ENCODE data around the gene DCAF4.
A peak's percentile ranks its signal among the peaks of the same experiment; 100 is the strongest.

The DCAF4 gene

GRCh38 chr14:72926292-72927028 is at the start of gene DCAF4:
DCAF4 (plus strand) TSS chr14:72926464; CDS start chr14:72937979, 11,515 bp downstream.
- DNase-seq (ENCODE audit: low read depth) = peak; percentile 96
- TF ChIP-seq CTCF (IDR thresholded peaks at IDR 0.05; ENCODE audit: low read depth, low read length, missing control alignments) = no peak

GRCh38 chr14:72876710-72877063 is 49.6 kb upstream of the DCAF4 start:
- no peak for TF ChIP-seq CTCF (IDR thresholded peaks at IDR 0.05; ENCODE audit: low read depth, low read length, missing control alignments)
- DNase-seq (ENCODE audit: low read depth) = no peak

More at GRCh38 chr14:72926292-72927028, at the start of gene DCAF4:
- H3K4me3 ChIP-seq (ENCODE audit: low read depth, low read length) = peak within 1 kb of the TSS; percentile 79

GRCh38 chr14:72878746-72879145 is 47.5 kb upstream of the DCAF4 start:
- no peak overlapping the region for H3K4me3 ChIP-seq (ENCODE audit: low read depth, low read length)
- no peak for DNase-seq (ENCODE audit: low read depth)
- TF ChIP-seq CTCF (IDR thresholded peaks at IDR 0.05; ENCODE audit: low read depth, low read length, missing control alignments) = no peak

More at GRCh38 chr14:72876710-72877063, 49.6 kb upstream of the DCAF4 start:
- no peak overlapping the region for H3K4me3 ChIP-seq (ENCODE audit: low read depth, low read length)

GRCh38 chr14:72879431-72879830 is 46.8 kb upstream of the DCAF4 start:
- DNase-seq (ENCODE audit: low read depth) = no peak
- no peak overlapping the region for H3K4me3 ChIP-seq (ENCODE audit: low read depth, low read length)
- no peak for TF ChIP-seq CTCF (IDR thresholded peaks at IDR 0.05; ENCODE audit: low read depth, low read length, missing control alignments)

GRCh38 chr14:72880164-72880563 is 46.1 kb upstream of the DCAF4 start:
- TF ChIP-seq CTCF (IDR thresholded peaks at IDR 0.05; ENCODE audit: low read depth, low read length, missing control alignments) = no peak
- DNase-seq (ENCODE audit: low read depth) = no peak
- H3K4me3 ChIP-seq (ENCODE audit: low read depth, low read length) = no peak overlapping the region

GRCh38 chr14:72880820-72881219 is 45.4 kb upstream of the DCAF4 start:
- no peak for DNase-seq (ENCODE audit: low read depth)
- no peak for TF ChIP-seq CTCF (IDR thresholded peaks at IDR 0.05; ENCODE audit: low read depth, low read length, missing control alignments)
- H3K4me3 ChIP-seq (ENCODE audit: low read depth, low read length) = no peak overlapping the region

- no peak for TF ChIP-seq CTCF (IDR thresholded peaks at IDR 0.05; ENCODE audit: low read depth, low read length, missing control alignments)
- no peak for DNase-seq (ENCODE audit: low read depth)
- no peak overlapping the region for H3K4me3 ChIP-seq (ENCODE audit: low read depth, low read length)
Observed at GRCh38 chr14:72881543-72881942, 44.7 kb upstream of the DCAF4 start.

All from GM12864 (cell line).